Suprapubic skin (tissue), 4 donors: ENCODE measurements around the gene CCAR1.

ENCODE experiments used
- POLR2A ChIP-seq, 2 donors: fragments of 450-650 bp; IDR thresholded peaks; one replicate each; pipeline ENCODE4 v1.6.1; 2017; ENCODE audit warnings: antibody characterized with exemption in 2 of 2, mild to moderate bottlenecking in 2 of 2, moderate library complexity in 2 of 2
- POLR2AphosphoS5 ChIP-seq, 3 donors: sonication (generic); formaldehyde crosslinking; IDR thresholded peaks; one replicate each; pipeline ENCODE4 v1.6.1; 2017; ENCODE audit warnings: antibody characterized with exemption in 3 of 3

- TF ChIP-seq POLR2AphosphoS5 (IDR thresholded peaks at IDR 0.05) (no peak), POLR2A (IDR thresholded peaks at IDR 0.05) (no peak)
Measured at GRCh38 chr10:68759967-68760366, 38.9 kb downstream of the CCAR1 start.
